Stimulated activated naive CD8-positive, alpha-beta T cell treated with anti-CD3 and anti-CD28 coated beads, Interleukin-15, Interleukin-2, amounts not matched to agents 100 U/mL and 50 U/mL, for 24 hours (primary cell): Measurements from ENCODE around the gene ING1.

Experiments
- ATAC-seq: fragments of 150-1000 bp; cut with Tn5 transposase; one replicate; pipeline ENCODE4 v1.10.0; 2021
- DNase-seq: peaks from one replicate; pipeline ENCODE4 v3.0.0; 2021

The ING1 gene

GRCh38 chr13:110772091-110772984 is 58.8 kb downstream of the ING1 start:
- no peak for DNase-seq
- ATAC-seq = no peak
